ENCODE results near the gene WHRN.

Gene WHRN

GRCh38 chr9:114505187-114506081, at the start of gene WHRN:
Gene WHRN, minus strand, starts transcription at chr9:114505473. Its CDS starts 672 bp downstream, at chr9:114504801.
- DNase-seq (ENCODE audit: low read depth), result peak; percentile 90

GRCh38 chr9:114553202-114553601, 47.9 kb upstream of the WHRN start:
- no peak for DNase-seq (ENCODE audit: low read depth)

- no peak for DNase-seq (ENCODE audit: low read depth)
Observed at GRCh38 chr9:114552706-114553105, 47.4 kb upstream of the WHRN start.

- no peak for DNase-seq (ENCODE audit: low read depth)
Observed at GRCh38 chr9:114551750-114552685, 46.7 kb upstream of the WHRN start.

GRCh38 chr9:114549697-114550330, 44.5 kb upstream of the WHRN start:
- DNase-seq (ENCODE audit: low read depth), result no peak

- DNase-seq (ENCODE audit: low read depth), result no peak
Observed at GRCh38 chr9:114546851-114547250, 41.6 kb upstream of the WHRN start.

- no peak for DNase-seq (ENCODE audit: low read depth)
Observed at GRCh38 chr9:114545055-114545454, 39.8 kb upstream of the WHRN start.

- no peak for DNase-seq (ENCODE audit: low read depth)
Observed at GRCh38 chr9:114539701-114540380, 34.6 kb upstream of the WHRN start.

GRCh38 chr9:114538241-114538640, 33.0 kb upstream of the WHRN start:
- no peak for DNase-seq (ENCODE audit: low read depth)

GRCh38 chr9:114532561-114533237, 27.4 kb upstream of the WHRN start:
- no peak for DNase-seq (ENCODE audit: low read depth)

GRCh38 chr9:114529285-114529684, 24.0 kb upstream of the WHRN start:
- DNase-seq (ENCODE audit: low read depth), result no peak

- DNase-seq (ENCODE audit: low read depth), result no peak
Observed at GRCh38 chr9:114526807-114527206, 21.5 kb upstream of the WHRN start.

- no peak for DNase-seq (ENCODE audit: low read depth)
Observed at GRCh38 chr9:114525513-114525912, 20.2 kb upstream of the WHRN start.

GRCh38 chr9:114524247-114524681, 19.0 kb upstream of the WHRN start:
- no peak for DNase-seq (ENCODE audit: low read depth)

- DNase-seq (ENCODE audit: low read depth), result no peak
Observed at GRCh38 chr9:114522847-114523246, 17.6 kb upstream of the WHRN start.

- DNase-seq (ENCODE audit: low read depth), result no peak
Observed at GRCh38 chr9:114522286-114522685, 17.0 kb upstream of the WHRN start.

GRCh38 chr9:114521846-114522245, 16.6 kb upstream of the WHRN start:
- DNase-seq (ENCODE audit: low read depth), result no peak

GRCh38 chr9:114518599-114519022, 13.3 kb upstream of the WHRN start:
- no peak for DNase-seq (ENCODE audit: low read depth)

GRCh38 chr9:114518120-114518519, 12.8 kb upstream of the WHRN start:
- no peak for DNase-seq (ENCODE audit: low read depth)

- DNase-seq (ENCODE audit: low read depth), result no peak
Observed at GRCh38 chr9:114516913-114517312, 11.6 kb upstream of the WHRN start.

- DNase-seq (ENCODE audit: low read depth), result no peak
Observed at GRCh38 chr9:114515528-114515927, 10.3 kb upstream of the WHRN start.
